Measurements from ENCODE around the gene IMP3. TPM values are rescaled to one million over a fixed set of nuclear protein-coding genes. Genes with fewer than 3 reads are reported as not detected.
A peak's percentile ranks its signal among the peaks of the same experiment; 100 is the strongest.

Gene IMP3
- total RNA-seq, 1 experiment from 2014 or later: 79.9 TPM

- TF ChIP-seq ELF1 (IDR thresholded peaks at IDR 0.05; ENCODE audit: borderline replicate concordance, low read depth) (no peak), MAX (IDR thresholded peaks at IDR 0.05) (no peak), EZH2phosphoT487 (IDR thresholded peaks at IDR 0.05; ENCODE audit: borderline replicate concordance) (no peak)
- TF ChIP-seq, protein P1, sequence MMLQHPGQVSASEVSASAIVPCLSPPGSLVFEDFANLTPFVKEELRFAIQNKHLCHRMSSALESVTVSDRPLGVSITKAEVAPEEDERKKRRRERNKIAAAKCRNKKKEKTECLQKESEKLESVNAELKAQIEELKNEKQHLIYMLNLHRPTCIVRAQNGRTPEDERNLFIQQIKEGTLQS (IDR thresholded peaks at IDR 0.05): no peak
Measured at GRCh38 chr15:75649848-75650247, 9.8 kb upstream of the IMP3 start (continued).

- H3K27ac ChIP-seq (ENCODE audit: low read depth, low read length): no peak overlapping the region; the same call in 1 of the 2 replicates
- ATAC-seq (no peak), DNase-seq (ENCODE audit: low read depth, low spot score) (no peak)
- peak overlapping the region; percentile 99 for H3K4me2 ChIP-seq (ENCODE audit: low read length)
- intact Hi-C loops (cut with micrococcal nuclease): no loop called here
- no TSS peak for BruUV-seq (replicated peaks)
- peaks cover 0 to 12% of the 10 kb centered on the region in 2 experiments; a peak in 1 of 4 replicates for H3K36me3 ChIP-seq (ENCODE audit: control insufficient read depth in 1 of 2, insufficient read depth in 2 of 2, low read length in 2 of 2)
- H4K20me1 ChIP-seq (ENCODE audit: insufficient read depth): no peaks in the 10 kb centered on the region
- H2AFZ ChIP-seq (ENCODE audit: low read depth, low read length, poor library complexity, severe bottlenecking): no peak overlapping the region
- TF ChIP-seq JUND (IDR thresholded peaks at IDR 0.05) (no peak), EZH2phosphoT487 (IDR thresholded peaks at IDR 0.05; ENCODE audit: borderline replicate concordance) (no peak), POLR2AphosphoS5 (IDR thresholded peaks at IDR 0.05; ENCODE audit: low read depth, low read length) (no peak)
- ChIA-PET CTCF (interaction anchor here (2.4 kb wide), 1 partner anchor 12 kb away, joined by 7 read pairs; no protein-coding TSS in a partner anchor), RAD21 (ENCODE audit: low non-redundant PET in 1 of 2, low total read pairs in 2 of 2, uncharacterized antibody in 2 of 2, unreplicated experiment in 2 of 2) (no interaction called here), POLR2A (no interaction called here)
- H3K9me2 ChIP-seq (ENCODE audit: insufficient read depth): no peaks in the 10 kb centered on the region
- H3K27me3 ChIP-seq (ENCODE audit: insufficient read depth, low read length): no peaks in the 10 kb centered on the region
- H3K4me3 ChIP-seq (replicated peaks in 1 of 2; ENCODE audit: low read depth in 1 of 2, low read length in 2 of 2): peak overlapping the region; percentile 83 to 98
- peak overlapping the region; percentile 95 for H3K9ac ChIP-seq (ENCODE audit: low read length)
- peaks cover 43% of the 10 kb centered on the region for H3K79me2 ChIP-seq (ENCODE audit: insufficient read depth, low read length)
- no peaks in the 10 kb centered on the region for H3K9me3 ChIP-seq (ENCODE audit: control insufficient read depth in 1 of 2, insufficient read depth in 1 of 2, low read depth in 1 of 2, low read length in 2 of 2)
- peaks cover 22 to 58% of the 10 kb centered on the region in 2 experiments for H3K4me1 ChIP-seq (ENCODE audit: control insufficient read depth in 1 of 2, insufficient read depth in 2 of 2, low read length in 2 of 2)
Measured at GRCh38 chr15:75649045-75649761, 9.2 kb upstream of the IMP3 start.

All from HCT116 (cell line).